ENCODE results near the gene INTS4.

The INTS4 gene

GRCh38 chr11:77883775-77884174, 110.7 kb downstream of the INTS4 start:
- DNase-seq (ENCODE audit: extremely low read depth, low read depth) = no peak
- TF ChIP-seq, protein P1, sequence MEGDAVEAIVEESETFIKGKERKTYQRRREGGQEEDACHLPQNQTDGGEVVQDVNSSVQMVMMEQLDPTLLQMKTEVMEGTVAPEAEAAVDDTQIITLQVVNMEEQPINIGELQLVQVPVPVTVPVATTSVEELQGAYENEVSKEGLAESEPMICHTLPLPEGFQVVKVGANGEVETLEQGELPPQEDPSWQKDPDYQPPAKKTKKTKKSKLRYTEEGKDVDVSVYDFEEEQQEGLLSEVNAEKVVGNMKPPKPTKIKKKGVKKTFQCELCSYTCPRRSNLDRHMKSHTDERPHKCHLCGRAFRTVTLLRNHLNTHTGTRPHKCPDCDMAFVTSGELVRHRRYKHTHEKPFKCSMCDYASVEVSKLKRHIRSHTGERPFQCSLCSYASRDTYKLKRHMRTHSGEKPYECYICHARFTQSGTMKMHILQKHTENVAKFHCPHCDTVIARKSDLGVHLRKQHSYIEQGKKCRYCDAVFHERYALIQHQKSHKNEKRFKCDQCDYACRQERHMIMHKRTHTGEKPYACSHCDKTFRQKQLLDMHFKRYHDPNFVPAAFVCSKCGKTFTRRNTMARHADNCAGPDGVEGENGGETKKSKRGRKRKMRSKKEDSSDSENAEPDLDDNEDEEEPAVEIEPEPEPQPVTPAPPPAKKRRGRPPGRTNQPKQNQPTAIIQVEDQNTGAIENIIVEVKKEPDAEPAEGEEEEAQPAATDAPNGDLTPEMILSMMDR (IDR thresholded peaks at IDR 0.05; ENCODE audit: low read depth, low read length) = no peak

GRCh38 chr11:77882396-77882795, 112.1 kb downstream of the INTS4 start:
- no peak for DNase-seq (ENCODE audit: extremely low read depth, low read depth)
- TF ChIP-seq, protein P1 (IDR thresholded peaks at IDR 0.05; ENCODE audit: low read depth, low read length) = no peak

DNA sequence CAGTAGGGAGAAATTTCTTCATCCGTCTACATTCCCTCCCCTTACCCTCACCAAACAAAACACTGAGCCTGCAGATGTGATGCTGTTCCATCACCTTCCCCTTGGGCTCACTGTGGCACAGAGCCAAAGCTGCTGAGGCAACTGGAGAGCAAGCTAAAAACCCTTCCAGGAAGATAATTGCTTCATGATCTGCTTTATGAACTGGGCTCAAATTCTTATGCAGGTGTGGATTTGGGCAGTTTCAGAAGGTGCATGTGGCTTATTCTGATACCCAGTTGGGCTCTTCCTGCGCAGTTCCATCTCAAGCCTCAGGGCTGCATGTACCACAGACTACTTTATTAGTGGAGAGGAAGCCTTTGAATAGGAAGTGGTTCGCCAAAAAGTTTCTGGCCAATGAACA, 115.2 kb downstream of the INTS4 start:
- TF ChIP-seq, protein P1 (IDR thresholded peaks at IDR 0.05; ENCODE audit: low read depth, low read length) = 0 out of 2 replicates have a peak, but pooled peaks have one; percentile 2
- DNase-seq (ENCODE audit: extremely low read depth, low read depth) = no peak

DNA sequence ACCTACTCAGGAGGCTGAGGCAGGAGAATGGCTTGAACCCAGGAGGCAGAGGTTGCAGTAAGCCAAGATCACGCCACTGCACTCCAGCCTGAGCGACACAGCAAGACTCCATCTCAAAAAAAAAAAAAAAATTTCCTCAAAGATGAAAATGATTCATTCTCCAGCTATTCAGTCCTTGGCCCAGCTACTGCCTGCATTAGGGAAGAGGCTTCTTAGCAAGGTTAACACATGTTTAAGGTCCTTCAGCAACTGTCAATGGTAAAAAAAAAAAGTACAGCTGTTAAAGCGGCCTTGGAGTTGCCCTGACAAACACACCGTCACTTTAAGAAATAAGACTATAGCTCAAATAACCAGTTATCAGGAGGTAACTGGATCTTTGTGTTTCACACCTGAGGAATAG, 116.2 kb downstream of the INTS4 start:
- DNase-seq (ENCODE audit: extremely low read depth, low read depth) = peak; percentile 52

DNA sequence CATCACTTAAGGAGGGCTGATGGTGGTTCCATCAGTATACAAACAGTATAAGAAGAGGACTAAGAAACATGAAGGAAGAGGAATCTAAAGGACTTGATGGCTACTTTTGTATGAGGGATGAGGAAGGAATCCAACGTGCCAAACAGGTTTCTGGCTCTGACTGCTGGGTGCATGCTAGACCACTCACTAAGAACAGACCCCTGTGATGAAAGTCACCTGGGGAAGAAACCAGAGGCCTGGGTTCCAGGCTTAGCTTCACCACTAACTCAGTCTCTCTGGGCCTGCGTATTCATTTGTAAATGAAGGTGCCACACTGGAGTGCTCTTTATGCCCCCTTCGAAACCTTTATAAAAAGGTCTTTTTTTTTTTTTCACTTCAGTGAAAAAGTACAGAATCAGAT, 118.4 kb downstream of the INTS4 start:
- no peak for DNase-seq (ENCODE audit: extremely low read depth, low read depth)
- TF ChIP-seq, protein P1 (IDR thresholded peaks at IDR 0.05; ENCODE audit: low read depth, low read length) = no peak

- DNase-seq (ENCODE audit: extremely low read depth, low read depth) = no peak
- TF ChIP-seq, protein P1 (IDR thresholded peaks at IDR 0.05; ENCODE audit: low read depth, low read length) = no peak
These were observed 120.3 kb downstream of the INTS4 start for GRCh38 chr11:77874206-77874605.

- DNase-seq (ENCODE audit: extremely low read depth, low read depth) = no peak
- TF ChIP-seq, protein P1 (IDR thresholded peaks at IDR 0.05; ENCODE audit: low read depth, low read length) = no peak
These were observed 121.1 kb downstream of the INTS4 start for GRCh38 chr11:77873345-77873744.

- TF ChIP-seq, protein P1 (IDR thresholded peaks at IDR 0.05; ENCODE audit: low read depth, low read length) = no peak
- no peak for DNase-seq (ENCODE audit: extremely low read depth, low read depth)
These were observed 122.6 kb downstream of the INTS4 start for GRCh38 chr11:77871855-77872254.

Measured in AG09319 (cell line).